AG09319 (cell line): ENCODE measurements around the gene PRKCSH.

Experiments
- DNase-seq: peaks from one replicate; pipeline ENCODE4 v3.0.0-alpha.2; 2010; ENCODE audit warnings: low read depth; ENCODE audit errors: extremely low read depth
- CTCF ChIP-seq: IDR thresholded peaks from 2 replicates; pipeline ENCODE4 v1.5.1; 2011; ENCODE audit warnings: low read depth, mild to moderate bottlenecking, inconsistent platforms, low read length, moderate library complexity

The PRKCSH gene

GRCh38 chr19:11414544-11414943 lies 20.9 kb upstream of the PRKCSH start:
- DNase-seq: no peak
- no peak for TF ChIP-seq CTCF

- no peak for TF ChIP-seq CTCF
- DNase-seq: no peak
Measured at GRCh38 chr19:11416346-11417052, 18.9 kb upstream of the PRKCSH start.

- TF ChIP-seq CTCF: no peak
- no peak for DNase-seq
Measured at GRCh38 chr19:11418094-11418548, 17.3 kb upstream of the PRKCSH start.

GRCh38 chr19:11418549-11419506 lies 16.6 kb upstream of the PRKCSH start, which contains the start of gene RGL3:
RGL3 (minus strand) TSS chr19:11419314; CDS start chr19:11419278, 36 bp downstream.
- DNase-seq: no peak

GRCh38 chr19:11420429-11421370 lies 14.7 kb upstream of the PRKCSH start:
- DNase-seq: no peak
- no peak for TF ChIP-seq CTCF

More at GRCh38 chr19:11418549-11419506, 16.6 kb upstream of the PRKCSH start, which contains the start of gene RGL3:
- TF ChIP-seq CTCF: no peak

GRCh38 chr19:11421371-11422098 lies 13.9 kb upstream of the PRKCSH start:
- no peak for DNase-seq
- no peak for TF ChIP-seq CTCF
